ENCODE measurements around the gene FGFBP3. TPM values are rescaled to one million over a fixed set of nuclear protein-coding genes. Genes with fewer than 3 reads are reported as not detected.
"Not testable (repeated sequence)": the region's sequence is repeated elsewhere in the genome, so short reads cannot be mapped to it uniquely, and the experiment has no call there.

Gene FGFBP3
- polyA plus RNA-seq, 12 donors: 1.5 to 2.9 (median 2.0) TPM; not detected in 2

- DNase-seq: no peak
Measured at GRCh38 chr10:91901784-91902677, 7.3 kb downstream of the FGFBP3 start.

GRCh38 chr10:91897421-91897820, 11.9 kb downstream of the FGFBP3 start:
- DNase-seq: no peak

GRCh38 chr10:91896212-91896756, 13.0 kb downstream of the FGFBP3 start:
- no peak for DNase-seq

- not testable (repeated sequence) for DNase-seq
Measured at GRCh38 chr10:91894261-91894685, 15.0 kb downstream of the FGFBP3 start.

- no peak for DNase-seq
Measured at GRCh38 chr10:91893051-91893450, 16.2 kb downstream of the FGFBP3 start.

- DNase-seq: no peak
Measured at GRCh38 chr10:91891125-91892001, 17.9 kb downstream of the FGFBP3 start.

- peak; percentile 38 for DNase-seq
Measured at GRCh38 chr10:91887272-91888076, 21.8 kb downstream of the FGFBP3 start.

GRCh38 chr10:91886954-91887271, 22.4 kb downstream of the FGFBP3 start:
- no peak for DNase-seq

GRCh38 chr10:91885362-91886079, 23.8 kb downstream of the FGFBP3 start:
- no peak for DNase-seq

- DNase-seq: no peak
Measured at GRCh38 chr10:91884536-91884935, 24.8 kb downstream of the FGFBP3 start.

- DNase-seq: peak; percentile 46
Measured at GRCh38 chr10:91883549-91884444, 25.5 kb downstream of the FGFBP3 start.

- no peak for DNase-seq
Measured at GRCh38 chr10:91880310-91880709, 29.0 kb downstream of the FGFBP3 start.

GRCh38 chr10:91879515-91880170, 29.6 kb downstream of the FGFBP3 start:
- DNase-seq: no peak

- no peak for DNase-seq
Measured at GRCh38 chr10:91875779-91876178, 33.5 kb downstream of the FGFBP3 start.

- no peak for DNase-seq
Measured at GRCh38 chr10:91875156-91875555, 34.1 kb downstream of the FGFBP3 start.

GRCh38 chr10:91865562-91866081, 43.7 kb downstream of the FGFBP3 start:
- no peak for DNase-seq

GRCh38 chr10:91864744-91865143, 44.5 kb downstream of the FGFBP3 start:
- DNase-seq: no peak

GRCh38 chr10:91864099-91864498, 45.2 kb downstream of the FGFBP3 start:
- DNase-seq: no peak

- no peak for DNase-seq
Measured at GRCh38 chr10:91860885-91861284, 48.4 kb downstream of the FGFBP3 start.
